Esophagus squamous epithelium (tissue), 4 donors: Measurements from ENCODE around the gene TOGARAM1.

Experiments used
- CTCF ChIP-seq, 6 experiments: fragments of 450-650 bp in 4 of 6; fragments of 200-600 bp in 2 of 6; sonication (generic) in 2 of 6; IDR thresholded peaks; one replicate each; pipeline ENCODE4 v1.5.1; 2016 to 2019; ENCODE audit warnings: antibody characterized with exemption in 6 of 6, mild to moderate bottlenecking in 4 of 6, moderate library complexity in 4 of 6
- POLR2A ChIP-seq, 4 donors: fragments of 450-650 bp; IDR thresholded peaks; one replicate each; pipeline ENCODE4 v1.6.1; 2017; ENCODE audit warnings: antibody characterized with exemption in 4 of 4, mild to moderate bottlenecking in 4 of 4, moderate library complexity in 3 of 4

- TF ChIP-seq CTCF (IDR thresholded peaks at IDR 0.05), result no peak
- no peak for TF ChIP-seq POLR2A (IDR thresholded peaks at IDR 0.05)
Measured at GRCh38 chr14:45066667-45067066, 104.7 kb downstream of the TOGARAM1 start.
